Activated CD4-positive, alpha-beta T cell treated with anti-CD3 and anti-CD28 coated beads for 4 hours (primary cell): ENCODE data around the gene HAUS1.
"Not testable (repeated sequence)": the region's sequence is repeated elsewhere in the genome, so short reads cannot be mapped to it uniquely, and the experiment has no call there.

ENCODE experiments used
- DNase-seq, 2 donors: peaks; one replicate each; pipeline ENCODE4 v3.0.0-alpha.2; 2020

The HAUS1 gene

DNA sequence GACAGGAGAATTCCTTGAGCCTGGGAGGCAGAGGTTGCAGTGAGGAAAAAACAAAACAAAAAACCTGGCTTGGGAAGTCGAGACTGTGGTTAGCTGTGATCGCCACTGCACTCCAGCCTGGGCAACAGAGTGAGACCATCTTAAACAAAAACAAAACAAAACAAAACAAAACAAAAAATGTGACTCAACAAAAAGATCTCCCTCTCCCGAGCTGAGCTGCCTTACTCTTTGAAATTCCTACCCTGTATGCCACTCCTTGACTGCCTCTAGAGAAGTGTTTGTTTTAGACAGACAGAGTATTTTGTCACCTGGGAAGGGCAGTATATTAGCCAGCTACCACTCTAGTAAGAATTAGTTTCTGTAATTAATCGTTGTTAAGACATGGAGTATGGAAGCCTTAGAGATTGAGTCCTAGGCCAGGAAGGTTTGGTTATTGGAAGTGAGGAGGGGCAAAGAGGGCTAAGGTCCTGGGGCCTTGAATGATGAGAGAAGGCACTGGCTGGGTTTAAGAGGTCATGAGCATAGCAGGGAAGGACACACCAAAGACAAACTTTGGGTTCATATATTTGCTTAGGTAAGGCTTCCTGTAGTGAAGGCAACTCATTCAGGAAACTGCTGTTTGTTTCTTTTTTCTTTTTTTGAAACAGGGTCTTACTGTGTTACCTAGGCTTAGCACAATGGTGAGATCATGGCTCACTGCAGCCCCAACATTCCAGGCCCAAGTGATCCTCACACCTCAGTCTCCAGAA lies 56.0 kb downstream of the HAUS1 start:
- DNase-seq = no peak

DNA sequence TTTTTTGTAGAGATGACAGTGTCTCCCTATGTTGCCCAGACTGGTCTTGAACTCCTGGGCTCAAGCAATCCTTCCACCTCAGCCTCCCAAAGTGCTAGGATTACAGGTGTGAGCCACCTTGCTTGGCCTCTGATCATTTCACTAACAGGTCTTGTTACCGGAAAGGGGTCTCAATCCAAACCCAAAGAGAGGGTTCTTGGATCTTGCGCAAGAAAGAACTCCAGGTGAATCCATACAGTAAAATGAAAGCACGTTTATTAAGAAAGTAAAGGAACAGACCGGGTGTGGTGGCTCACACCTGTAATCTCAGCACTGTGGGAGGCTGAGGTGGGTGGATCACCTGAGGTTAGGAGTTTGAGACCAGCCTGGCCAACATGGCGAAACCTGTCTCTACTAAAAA lies 56.7 kb downstream of the HAUS1 start:
- DNase-seq = not testable (repeated sequence)

GRCh38 chr18:46161703-46162396 lies 57.7 kb downstream of the HAUS1 start:
- DNase-seq = no peak

- no peak for DNase-seq
Observed at GRCh38 chr18:46163091-46163490, 58.9 kb downstream of the HAUS1 start.

- DNase-seq = no peak
Observed at GRCh38 chr18:46163941-46164499, 59.8 kb downstream of the HAUS1 start.

GRCh38 chr18:46164502-46164901 lies 60.3 kb downstream of the HAUS1 start:
- DNase-seq = not testable (repeated sequence)

GRCh38 chr18:46164920-46165319 lies 60.7 kb downstream of the HAUS1 start:
- no peak for DNase-seq

DNA sequence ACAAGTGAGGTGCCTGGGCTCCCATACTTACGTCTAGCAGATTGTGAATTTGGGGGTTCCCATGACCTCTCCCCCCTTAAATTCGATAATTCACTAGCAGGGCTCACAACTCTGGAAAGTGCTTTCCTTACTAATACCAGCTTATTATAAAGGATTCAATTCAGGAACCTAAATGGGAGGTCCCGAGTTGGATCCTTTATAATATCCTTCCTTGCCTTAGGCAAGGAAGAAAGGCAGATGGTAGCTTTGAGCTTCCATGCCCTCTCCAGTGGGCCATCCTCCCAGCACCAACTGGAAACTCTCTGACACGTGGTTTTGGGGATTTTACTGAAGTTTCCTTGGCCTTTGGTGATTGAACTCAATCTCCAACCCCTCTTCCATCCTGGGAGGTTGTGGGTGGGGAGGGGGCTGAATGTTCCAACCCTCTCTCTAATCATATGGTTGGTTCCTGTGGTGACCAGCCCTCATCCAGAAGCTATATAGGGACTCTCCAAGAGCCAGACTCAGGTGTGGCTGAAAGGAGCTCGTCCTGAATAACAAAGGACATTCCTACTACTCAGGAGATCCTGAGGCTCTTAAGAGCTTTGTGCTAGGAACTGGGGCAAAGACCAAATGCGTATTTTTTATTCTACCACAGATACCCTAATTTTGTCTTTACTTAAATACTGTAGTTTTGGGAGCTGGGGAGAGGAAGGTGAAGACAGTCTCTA lies 62.2 kb downstream of the HAUS1 start:
- DNase-seq = no peak

DNA sequence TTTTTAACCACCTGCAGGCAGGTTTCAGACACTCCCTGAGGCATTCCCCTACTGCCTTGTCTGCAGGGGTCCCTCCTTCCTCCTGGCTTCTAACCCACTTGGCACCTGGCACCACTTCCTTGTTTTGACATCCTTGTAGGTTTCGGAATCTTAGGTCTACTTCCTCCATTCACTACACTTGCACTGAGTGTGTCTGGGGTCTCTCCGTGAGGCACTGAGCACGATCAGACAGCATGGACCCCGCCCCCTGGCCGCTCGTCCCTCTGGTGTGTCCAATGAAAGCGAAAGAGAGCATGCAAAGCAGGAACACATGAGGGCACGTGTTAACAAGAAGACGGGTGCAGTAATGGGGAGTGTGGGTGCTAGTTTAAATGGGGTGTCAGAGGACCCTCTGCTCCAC lies 63.8 kb downstream of the HAUS1 start:
- no peak for DNase-seq

DNA sequence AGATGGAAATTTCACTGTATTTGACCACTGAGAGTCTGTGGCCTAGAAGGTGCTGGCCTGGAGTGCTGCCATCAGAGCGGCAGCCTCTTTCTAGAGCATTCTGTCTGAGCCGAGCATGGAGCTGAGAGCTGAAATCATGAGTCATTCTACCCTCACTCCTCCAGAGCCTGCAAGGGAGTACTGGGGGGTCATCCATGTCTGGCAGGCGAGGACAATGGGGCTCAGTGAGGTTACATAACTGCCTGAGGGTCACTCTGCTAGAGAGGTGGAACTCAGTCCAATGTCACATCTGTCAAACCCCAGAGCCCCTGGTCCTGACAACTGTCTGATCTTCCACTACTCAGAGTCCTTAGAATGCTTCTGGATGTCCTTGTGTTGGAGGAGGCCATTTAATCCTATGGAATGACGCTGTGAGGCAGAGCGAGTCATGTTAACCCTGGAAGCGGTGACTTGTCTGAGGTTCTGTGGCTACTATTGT lies 65.3 kb downstream of the HAUS1 start:
- no peak for DNase-seq

DNA sequence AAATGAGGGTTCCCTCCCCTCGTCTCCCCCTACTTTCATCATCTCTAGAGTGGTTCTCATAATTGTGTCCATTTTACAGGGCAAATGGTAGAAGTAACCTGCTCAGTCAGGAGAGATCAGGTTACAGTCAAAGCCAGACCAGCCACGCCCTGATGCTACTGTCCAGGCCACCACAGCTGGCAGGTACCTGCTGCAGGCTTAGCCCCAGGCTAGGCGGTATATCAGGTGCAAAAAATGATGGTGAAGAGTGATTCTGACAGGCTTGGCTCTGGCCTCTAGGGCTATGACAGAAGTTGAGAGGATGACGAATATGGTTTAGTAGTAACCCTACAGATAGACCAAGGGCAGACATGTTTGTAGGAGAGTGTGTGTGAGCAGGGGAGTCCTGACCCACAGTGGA lies 67.1 kb downstream of the HAUS1 start:
- DNase-seq = no peak

GRCh38 chr18:46173393-46174341 lies 69.5 kb downstream of the HAUS1 start:
- DNase-seq = peak; percentile 93

- DNase-seq = peak; percentile 22 to 26
Observed at GRCh38 chr18:46174342-46175041, 70.3 kb downstream of the HAUS1 start.

GRCh38 chr18:46176001-46176400 lies 71.8 kb downstream of the HAUS1 start:
- no peak for DNase-seq
